ENCODE measurements around the gene SPCS1. TPM values are rescaled to one million over a fixed set of nuclear protein-coding genes. Genes with fewer than 3 reads are reported as not detected.

Gene SPCS1
- total RNA-seq, 1 experiment from 2014 or later, result 124 TPM

GRCh38 chr3:52704611-52705437, 1.1 kb upstream of the SPCS1 start:
- DNase-seq (ENCODE audit: low read depth, low spot score), result no peak
- peaks cover 10 to 12% of the 10 kb centered on the region in 2 experiments; a peak in 3 of 4 replicates for H3K4me1 ChIP-seq (ENCODE audit: control insufficient read depth in 1 of 2, insufficient read depth in 2 of 2, low read length in 2 of 2)
- ChIA-PET POLR2A (interaction anchor here (0.6 to 1.0 kb wide), 2 partner anchors 15 to 236 kb away, joined by 3 to 4 read pairs; no protein-coding TSS in a partner anchor), RAD21 (ENCODE audit: low non-redundant PET in 1 of 2, low total read pairs in 2 of 2, uncharacterized antibody in 2 of 2, unreplicated experiment in 2 of 2) (no interaction called here), CTCF (no interaction called here)
- H3K9me2 ChIP-seq (ENCODE audit: insufficient read depth), result no peaks in the 10 kb centered on the region
- peak overlapping the region; percentile 45 for H2AFZ ChIP-seq (ENCODE audit: low read depth, low read length, poor library complexity, severe bottlenecking)
- peak overlapping the region; percentile 91 for H3K9ac ChIP-seq (ENCODE audit: low read length)
- TF ChIP-seq SRF (IDR thresholded peaks at IDR 0.05; ENCODE audit: low read depth), result no peak
- TF ChIP-seq ZFX (IDR thresholded peaks at IDR 0.05), result no peak
- TF ChIP-seq, protein P1, sequence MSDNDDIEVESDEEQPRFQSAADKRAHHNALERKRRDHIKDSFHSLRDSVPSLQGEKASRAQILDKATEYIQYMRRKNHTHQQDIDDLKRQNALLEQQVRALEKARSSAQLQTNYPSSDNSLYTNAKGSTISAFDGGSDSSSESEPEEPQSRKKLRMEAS (IDR thresholded peaks at IDR 0.05), result peak; percentile 29; the same call in 1 of the 2 replicates
- no peak for TF ChIP-seq EZH2 (IDR thresholded peaks at IDR 0.05)
- TF ChIP-seq JUND (IDR thresholded peaks at IDR 0.05), result no peak
- TF ChIP-seq SIN3A (IDR thresholded peaks at IDR 0.05; ENCODE audit: low read depth), result no peak
- H3K27me3 ChIP-seq (ENCODE audit: insufficient read depth, low read length), result no peaks in the 10 kb centered on the region
- intact Hi-C loops (cut with micrococcal nuclease), result no loop called here
- TSS peak; percentile 58 for BruUV-seq (replicated peaks)
- H3K36me3 ChIP-seq (ENCODE audit: control insufficient read depth in 1 of 2, insufficient read depth in 2 of 2, low read length in 2 of 2), result peaks cover 10% of the 10 kb centered on the region in 2 experiments; a peak in 3 of 4 replicates
- peak; percentile 8 for ATAC-seq
- peak overlapping the region; percentile 99 for H3K4me2 ChIP-seq (ENCODE audit: low read length)
- peak overlapping the region; percentile 96 for H3K27ac ChIP-seq (ENCODE audit: low read depth, low read length)
- peak overlapping the region; percentile 94 to 96 for H3K4me3 ChIP-seq (replicated peaks in 1 of 2; ENCODE audit: low read depth in 1 of 2, low read length in 2 of 2)
- H4K20me1 ChIP-seq (ENCODE audit: insufficient read depth), result no peaks in the 10 kb centered on the region
- H3K9me3 ChIP-seq (ENCODE audit: control insufficient read depth in 1 of 2, insufficient read depth in 1 of 2, low read depth in 1 of 2, low read length in 2 of 2), result no peaks in the 10 kb centered on the region
- H3K79me2 ChIP-seq (ENCODE audit: insufficient read depth, low read length), result peaks cover 61% of the 10 kb centered on the region

GRCh38 chr3:52705438-52705687, 543 bp upstream of the SPCS1 start:
- intact Hi-C loops (cut with micrococcal nuclease), result no loop called here
- ATAC-seq (peak; percentile 57; the same call in 1 of the 2 replicates), DNase-seq (ENCODE audit: low read depth, low spot score) (no peak)
- Histone ChIP-seq H3K4me1 (ENCODE audit: control insufficient read depth in 1 of 2, insufficient read depth in 2 of 2, low read length in 2 of 2) (peaks cover 10 to 12% of the 10 kb centered on the region in 2 experiments; a peak in 3 of 4 replicates), H3K9me3 (ENCODE audit: control insufficient read depth in 1 of 2, insufficient read depth in 1 of 2, low read depth in 1 of 2, low read length in 2 of 2) (no peaks in the 10 kb centered on the region), H3K9me2 (ENCODE audit: insufficient read depth) (no peaks in the 10 kb centered on the region), H4K20me1 (ENCODE audit: insufficient read depth) (no peaks in the 10 kb centered on the region), H3K36me3 (ENCODE audit: control insufficient read depth in 1 of 2, insufficient read depth in 2 of 2, low read length in 2 of 2) (peaks cover 10% of the 10 kb centered on the region in 2 experiments; a peak in 3 of 4 replicates), H3K27ac (ENCODE audit: low read depth, low read length) (peak overlapping the region; percentile 96), H3K4me3 (replicated peaks in 1 of 2; ENCODE audit: low read depth in 1 of 2, low read length in 2 of 2) (peak overlapping the region; percentile 94 to 96), H2AFZ (ENCODE audit: low read depth, low read length, poor library complexity, severe bottlenecking) (peak overlapping the region; percentile 45), H3K79me2 (ENCODE audit: insufficient read depth, low read length) (peaks cover 61% of the 10 kb centered on the region), H3K27me3 (ENCODE audit: insufficient read depth, low read length) (no peaks in the 10 kb centered on the region), H3K9ac (ENCODE audit: low read length) (peak overlapping the region; percentile 91), H3K4me2 (ENCODE audit: low read length) (peak overlapping the region; percentile 99)
- BruUV-seq (replicated peaks), result no TSS peak
- RAD21 ChIA-PET (ENCODE audit: low non-redundant PET in 1 of 2, low total read pairs in 2 of 2, uncharacterized antibody in 2 of 2, unreplicated experiment in 2 of 2), result no interaction called here
- TF ChIP-seq SP1 (IDR thresholded peaks at IDR 0.05; ENCODE audit: low read depth) (no peak), ZBTB33 (IDR thresholded peaks at IDR 0.05; ENCODE audit: extremely low read depth, insufficient replicate concordance, low read length) (no peak), CEBPB (IDR thresholded peaks at IDR 0.05; ENCODE audit: low read depth) (no peak)
- CTCF ChIA-PET, result no interaction called here
- POLR2A ChIA-PET, result interaction anchor here (0.6 to 1.0 kb wide), 3 partner anchors 16 to 236 kb away, joined by 3 to 4 read pairs (median 3); no protein-coding TSS in a partner anchor
